GM12878 (cell line): ENCODE data around the gene MAP4K2. TPM values are rescaled to one million over a fixed set of nuclear protein-coding genes. Genes with fewer than 3 reads are reported as not detected.

Experiments
- ATAC-seq: fragments of 200-7000 bp; cut with Tn5 transposase; 3 replicates; pipeline ENCODE4 v1.9.1; 2020; ENCODE audit warnings: mild to moderate bottlenecking, moderate library complexity
- BruUV-seq: library from RNA; stranded (reverse); fragments of 400-500 nt; replicated peaks from 2 replicates; lab custom pipeline; 2021; lab: Mats Ljungman, UMichigan
- CTCF ChIA-PET: fragments of 300-600 bp; sonication (Branson Sonifier 250); formaldehyde crosslinking; extraction: SDS; loops from one replicate; lab custom pipeline; 2021; ENCODE audit warnings: inconsistent platforms; lab: Yijun Ruan, JAX
- POLR2A ChIA-PET: fragments of 350-600 bp; formaldehyde crosslinking; extraction: SDS; loops from one replicate; lab custom pipeline; 2021; ENCODE audit warnings: inconsistent platforms; lab: Charles Lee
- RAD21 ChIA-PET: fragments of 300-600 bp; sonication (Branson Sonifier 250); formaldehyde crosslinking; loops from one replicate; lab custom pipeline; 2023; ENCODE audit warnings: antibody characterized with exemption; ENCODE audit not compliant: unreplicated experiment; lab: Charles Lee
- SMC1A ChIA-PET: fragments of 300-600 bp; sonication (Branson Sonifier 250); formaldehyde crosslinking; loops from one replicate; lab custom pipeline; 2023; ENCODE audit not compliant: unreplicated experiment, uncharacterized antibody; lab: Charles Lee
- DNase-seq: peaks from one replicate; pipeline ENCODE4 v3.0.0-alpha.2; 2011; ENCODE audit warnings: low read depth, low spot score
- FAIRE-seq: peaks from 3 replicates; lab custom pipeline; 2011; peaks lifted over from hg19 to GRCh38; lab: Jason Lieb, UNC
- H2AFZ ChIP-seq: 2 replicates; pipeline ENCODE4 v1.6.0; 2011; ENCODE audit warnings: low read depth, low read length, control low read depth; ENCODE audit not compliant: control insufficient read depth
- H3K27ac ChIP-seq: 2 replicates; pipeline ENCODE4 v1.5.1; 2011; ENCODE audit warnings: control low read depth; ENCODE audit not compliant: control insufficient read depth, insufficient read depth
- H3K27me3 ChIP-seq, 2 experiments: replicated peaks in 1 of 2; 2 replicates each; pipeline versions ENCODE4 v1.6.0 to v1.6.1; 2011; ENCODE audit warnings: low read length in 1 of 2; ENCODE audit not compliant: control insufficient read depth in 2 of 2, insufficient read depth in 2 of 2
- H3K36me3 ChIP-seq, 2 experiments: 2 replicates each; pipeline ENCODE4 v1.5.1; 2011; ENCODE audit warnings: low read length in 1 of 2; ENCODE audit not compliant: control insufficient read depth in 2 of 2, insufficient read depth in 2 of 2
- H3K4me1 ChIP-seq: 2 replicates; pipeline ENCODE4 v1.6.1; 2011; ENCODE audit warnings: mild to moderate bottlenecking, low read length, moderate library complexity, mixed read lengths; ENCODE audit not compliant: control insufficient read depth, insufficient read depth
- H3K4me2 ChIP-seq: 2 replicates; pipeline ENCODE4 v1.6.0; 2011; ENCODE audit warnings: control low read depth; ENCODE audit not compliant: control insufficient read depth, insufficient read depth
- H3K4me3 ChIP-seq: fragments of 200-600 bp; sonication (generic); 2 replicates; pipeline ENCODE4 v1.5.1; 2016
- H3K79me2 ChIP-seq: 2 replicates; pipeline ENCODE4 v1.6.0; 2011; ENCODE audit warnings: low read length; ENCODE audit not compliant: control insufficient read depth, insufficient read depth
- H3K9ac ChIP-seq: 2 replicates; pipeline ENCODE4 v1.8.0; 2011; ENCODE audit warnings: low read length, control low read depth, mixed read lengths; ENCODE audit not compliant: control insufficient read depth, insufficient read depth
- H3K9me3 ChIP-seq: replicated peaks from 3 replicates; pipeline ENCODE4 v1.5.1; 2011; ENCODE audit warnings: mild to moderate bottlenecking, low read length; ENCODE audit not compliant: control insufficient read depth, insufficient read depth
- H4K20me1 ChIP-seq: 2 replicates; pipeline ENCODE4 v1.6.0; 2011; ENCODE audit not compliant: control insufficient read depth, insufficient read depth
- ASH2L ChIP-seq: fragments of 300-600, 200-600 bp; sonication (generic); IDR thresholded peaks from 2 replicates; pipeline ENCODE4 v1.6.1; 2017; ENCODE audit warnings: low read depth, mild to moderate bottlenecking, borderline replicate concordance
- BCL11A ChIP-seq: IDR thresholded peaks from 2 replicates; pipeline ENCODE4 v1.6.1; 2011; ENCODE audit warnings: low read depth, low read length
- BCLAF1 ChIP-seq: fragments of 450-650 bp; IDR thresholded peaks from 2 replicates; pipeline ENCODE4 v1.6.1; 2017; ENCODE audit warnings: antibody characterized with exemption, mild to moderate bottlenecking, moderate library complexity
- BHLHE40 ChIP-seq, 2 experiments: fragments of 450-650 bp in 1 of 2; IDR thresholded peaks; 2 replicates each; pipeline ENCODE4 v1.6.1; 2011 to 2017; ENCODE audit warnings: low read depth in 2 of 2, borderline replicate concordance in 1 of 2, improper control_type of control experiment in 1 of 2, low read length in 1 of 2, mild to moderate bottlenecking in 1 of 2
- CEBPZ ChIP-seq: fragments of 150-350 bp; IDR thresholded peaks from 2 replicates; pipeline ENCODE4 v1.6.1; 2016; ENCODE audit warnings: low read depth, low read length
- CHD1 ChIP-seq: IDR thresholded peaks from 2 replicates; pipeline ENCODE4 v1.6.1; 2012; ENCODE audit warnings: low read depth, low read length, improper control_type of control experiment
- HDAC6 ChIP-seq: fragments of 200-600 bp; sonication (generic); IDR thresholded peaks from one replicate; pipeline ENCODE4 v1.8.0; 2017; ENCODE audit warnings: antibody characterized with exemption; ENCODE audit not compliant: unreplicated experiment
- JUNB ChIP-seq: IDR thresholded peaks from 2 replicates; pipeline ENCODE4 v1.6.1; 2016; ENCODE audit warnings: antibody characterized with exemption, mild to moderate bottlenecking
- KDM1A ChIP-seq: fragments of 200-600 bp; sonication (generic); IDR thresholded peaks from 2 replicates; pipeline ENCODE4 v1.6.1; 2016; ENCODE audit warnings: borderline replicate concordance
- NFYB ChIP-seq: IDR thresholded peaks from 2 replicates; pipeline ENCODE4 v1.6.1; 2011; ENCODE audit warnings: low read depth, mild to moderate bottlenecking, low read length, improper control_type of control experiment, moderate library complexity; ENCODE audit not compliant: insufficient read depth
- POU2F2 ChIP-seq: IDR thresholded peaks from 3 replicates; pipeline ENCODE4 v1.6.1; 2011; ENCODE audit warnings: low read depth, mild to moderate bottlenecking, low read length, borderline replicate concordance
- RB1 ChIP-seq: fragments of 450-650 bp; formaldehyde crosslinking; IDR thresholded peaks from 2 replicates; pipeline ENCODE4 v1.6.1; 2017; ENCODE audit warnings: mild to moderate bottlenecking, borderline replicate concordance
- ZNF207 ChIP-seq: fragments of 450-650 bp; IDR thresholded peaks from 2 replicates; pipeline ENCODE4 v1.6.1; 2014; ENCODE audit warnings: antibody characterized with exemption, mild to moderate bottlenecking, borderline replicate concordance
- ZNF592 ChIP-seq: fragments of 450-650 bp; IDR thresholded peaks from 2 replicates; pipeline ENCODE4 v1.6.1; 2017; ENCODE audit warnings: mild to moderate bottlenecking, moderate library complexity
- WGBS: methylation state at CpG from one replicate; pipeline ENCODE4 v1.1.6; 2016; ENCODE audit warnings: low lambda C conversion rate; ENCODE audit not compliant: insufficient replicate concordance, insufficient coverage; ENCODE audit errors: missing lambda C conversion rate; 5-methylcytosine and 5-hydroxymethylcytosine counted together
- in situ Hi-C: fragments of 300-500 bp; cut with MboI; formaldehyde crosslinking; loops from 9 replicates; pipeline ENCODE4 v1.14.3; 2018; ENCODE audit warnings: mixed read lengths
- intact Hi-C: fragments of 100-400 bp; cut with micrococcal nuclease; formaldehyde crosslinking; loops from one replicate; pipeline ENCODE4 v1.14.2; 2022; ENCODE audit not compliant: unreplicated experiment
- polyA plus RNA-seq, 11 experiments: library from polyadenylated mRNA; depleted of rRNA in 4 of 11; unstranded in 6 of 11; stranded (reverse) in 5 of 11; fragments of >200 nt; fragmentation: Nextera tagmentation in 4 of 11; fragmentation: Illumina TruSeq in 1 of 11; extraction: Ambion mirVana in 4 of 11; extraction: Trizol in 1 of 11; gene quantifications; 1 replicate in 1 of 11; 2 replicates in 10 of 11; pipeline versions ENCODE4 v1.2.1 to v1.2.3, GENCODE V29; 2011 to 2016; ENCODE audit warnings: inconsistent platforms in 2 of 11, missing spikeins in 2 of 11, low read depth in 1 of 11
- total RNA-seq, 4 experiments: library from RNA; depleted of rRNA in 3 of 4; stranded (reverse); fragments of >200 nt in 3 of 4; fragmentation: Illumina TruSeq in 1 of 4; extraction: Trizol in 1 of 4; gene quantifications; 2 replicates each; pipeline versions ENCODE4 v1.2.1 to v1.2.3, GENCODE V29; 2013 to 2021

The MAP4K2 gene
- total and polyA plus RNA-seq, 10 of the 15 experiments (the other 5 are each of a cell fraction or from before 2014, with no cell fraction given) = 0.98 to 78.1 (median 48.9) TPM

- SMC1A ChIA-PET = no interaction called here
- 95% methylated on average over 9 of the region's 14 CpGs for WGBS
- intact Hi-C loops = no loop called here
- TF ChIP-seq ASH2L = no peak
- no peak for TF ChIP-seq RB1
- no peak for TF ChIP-seq POU2F2
- no peak for TF ChIP-seq NFYB
- no peak for TF ChIP-seq ZNF207
- no peak for TF ChIP-seq CHD1
- TF ChIP-seq ZNF592 = no peak
- TF ChIP-seq CEBPZ = no peak
- no peak for TF ChIP-seq BHLHE40 (IDR thresholded peaks at IDR 0.05; ENCODE audit: borderline replicate concordance in 1 of 2, low read depth in 2 of 2, low read length in 1 of 2)
- TF ChIP-seq KDM1A = no peak
- no peak for TF ChIP-seq HDAC6
- TF ChIP-seq BCLAF1 = no peak
- TF ChIP-seq JUNB = no peak
- TF ChIP-seq BCL11A = no peak
These were observed 11.2 kb downstream of the MAP4K2 start for GRCh38 chr11:64791781-64792291.

More at GRCh38 chr11:64791781-64792291, 11.2 kb downstream of the MAP4K2 start:
- Histone ChIP-seq H3K79me2 (no peaks in the 10 kb centered on the region), H3K9ac (no peak overlapping the region), H3K4me1 (no peaks in the 10 kb centered on the region), H3K36me3 (peaks cover 5 to 16% of the 10 kb centered on the region in 2 experiments; a peak in 3 of 4 replicates), H4K20me1 (no peaks in the 10 kb centered on the region), H3K27ac (no peak overlapping the region), H3K4me3 (no peak overlapping the region), H3K4me2 (no peak overlapping the region), H2AFZ (no peak overlapping the region), H3K27me3 (no peaks in the 10 kb centered on the region), H3K9me3 (no peaks in the 10 kb centered on the region)
- no peak for DNase-seq
- no TSS peak for BruUV-seq
- in situ Hi-C loops = no loop called here
- ChIA-PET RAD21 (no interaction called here), POLR2A (interaction anchor here (0.5 kb wide), 1 partner anchor 616 kb away, joined by 4 read pairs; no protein-coding TSS in a partner anchor), CTCF (interaction anchor here (0.9 to 1.2 kb wide), 2 partner anchors 9 to 10 kb away, joined by 3 read pairs; no protein-coding TSS in a partner anchor)
- no peak for FAIRE-seq
- ATAC-seq = no peak
